IPS-11a (cell line): ENCODE results near the gene SLC25A13.
"Not testable (repeated sequence)": the region's sequence is repeated elsewhere in the genome, so short reads cannot be mapped to it uniquely, and the experiment has no call there.

Source experiments
- H3K4me3 ChIP-seq: one replicate; pipeline ENCODE4 v1.5.1; 2013; ENCODE audit warnings: low read depth, low read length, control low read depth

SLC25A13 gene, protein sequence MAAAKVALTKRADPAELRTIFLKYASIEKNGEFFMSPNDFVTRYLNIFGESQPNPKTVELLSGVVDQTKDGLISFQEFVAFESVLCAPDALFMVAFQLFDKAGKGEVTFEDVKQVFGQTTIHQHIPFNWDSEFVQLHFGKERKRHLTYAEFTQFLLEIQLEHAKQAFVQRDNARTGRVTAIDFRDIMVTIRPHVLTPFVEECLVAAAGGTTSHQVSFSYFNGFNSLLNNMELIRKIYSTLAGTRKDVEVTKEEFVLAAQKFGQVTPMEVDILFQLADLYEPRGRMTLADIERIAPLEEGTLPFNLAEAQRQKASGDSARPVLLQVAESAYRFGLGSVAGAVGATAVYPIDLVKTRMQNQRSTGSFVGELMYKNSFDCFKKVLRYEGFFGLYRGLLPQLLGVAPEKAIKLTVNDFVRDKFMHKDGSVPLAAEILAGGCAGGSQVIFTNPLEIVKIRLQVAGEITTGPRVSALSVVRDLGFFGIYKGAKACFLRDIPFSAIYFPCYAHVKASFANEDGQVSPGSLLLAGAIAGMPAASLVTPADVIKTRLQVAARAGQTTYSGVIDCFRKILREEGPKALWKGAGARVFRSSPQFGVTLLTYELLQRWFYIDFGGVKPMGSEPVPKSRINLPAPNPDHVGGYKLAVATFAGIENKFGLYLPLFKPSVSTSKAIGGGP

DNA sequence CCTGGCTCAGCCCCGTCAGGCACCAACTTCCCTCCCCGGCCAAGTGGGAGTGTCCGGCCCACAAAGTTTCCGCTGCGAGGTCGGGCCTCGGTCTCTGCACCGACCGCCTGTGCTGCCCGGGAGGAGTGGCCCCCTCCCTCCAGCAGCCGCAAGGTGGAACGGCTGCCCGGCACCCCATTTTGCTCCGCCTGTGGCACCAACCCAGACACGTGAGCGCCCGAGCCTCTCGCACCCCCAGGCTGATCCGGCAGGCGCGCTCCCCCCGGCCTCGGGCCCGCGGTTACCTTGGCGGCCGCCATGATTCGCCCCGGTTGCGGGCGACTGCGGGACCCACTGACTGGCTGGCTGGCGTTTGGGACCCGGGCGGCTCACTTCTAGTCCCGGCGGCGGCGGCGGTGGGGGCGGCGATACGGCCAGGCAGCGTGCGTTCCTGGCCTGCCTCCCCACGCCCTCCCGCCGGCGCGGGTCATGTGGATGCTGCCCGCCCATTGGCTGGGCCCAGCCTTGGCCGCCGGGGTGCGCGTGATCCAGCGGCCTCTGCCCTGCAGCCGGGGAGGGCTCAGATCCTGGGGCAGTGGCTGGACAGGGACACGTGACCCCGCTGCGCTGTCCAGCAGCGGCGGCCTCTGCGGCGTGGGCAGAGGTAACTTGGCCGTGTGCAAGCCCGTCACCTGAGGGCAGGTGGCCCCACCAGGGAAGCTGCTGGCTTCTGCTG is at the start of gene SLC25A13:
TSS of gene SLC25A13 (minus strand) at position 441 of the 715 bp plus-strand sequence. CDS start at position 299, 142 bp downstream.
- H3K4me3 ChIP-seq, result peak within 1 kb of the TSS; percentile 76

DNA sequence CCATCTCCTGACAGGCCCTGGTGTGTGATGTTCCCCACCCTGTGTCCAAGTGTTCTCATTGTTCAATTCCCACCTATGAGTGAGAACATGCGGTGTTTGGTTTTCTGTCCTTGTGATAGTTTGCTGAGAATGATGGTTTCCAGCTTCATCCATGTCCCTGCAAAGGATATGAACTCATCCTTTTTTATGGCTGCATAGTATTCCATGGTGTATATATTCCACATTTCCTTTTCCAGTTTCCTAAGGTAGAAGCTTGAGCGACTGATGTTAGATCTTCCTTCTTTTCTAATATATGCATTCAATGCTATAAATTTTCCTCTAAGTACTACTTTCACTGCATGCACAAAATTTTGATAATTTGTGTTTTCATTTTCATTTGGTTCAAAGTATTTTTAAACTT is 44.0 kb upstream of the SLC25A13 start:
- not testable (repeated sequence) for H3K4me3 ChIP-seq

DNA sequence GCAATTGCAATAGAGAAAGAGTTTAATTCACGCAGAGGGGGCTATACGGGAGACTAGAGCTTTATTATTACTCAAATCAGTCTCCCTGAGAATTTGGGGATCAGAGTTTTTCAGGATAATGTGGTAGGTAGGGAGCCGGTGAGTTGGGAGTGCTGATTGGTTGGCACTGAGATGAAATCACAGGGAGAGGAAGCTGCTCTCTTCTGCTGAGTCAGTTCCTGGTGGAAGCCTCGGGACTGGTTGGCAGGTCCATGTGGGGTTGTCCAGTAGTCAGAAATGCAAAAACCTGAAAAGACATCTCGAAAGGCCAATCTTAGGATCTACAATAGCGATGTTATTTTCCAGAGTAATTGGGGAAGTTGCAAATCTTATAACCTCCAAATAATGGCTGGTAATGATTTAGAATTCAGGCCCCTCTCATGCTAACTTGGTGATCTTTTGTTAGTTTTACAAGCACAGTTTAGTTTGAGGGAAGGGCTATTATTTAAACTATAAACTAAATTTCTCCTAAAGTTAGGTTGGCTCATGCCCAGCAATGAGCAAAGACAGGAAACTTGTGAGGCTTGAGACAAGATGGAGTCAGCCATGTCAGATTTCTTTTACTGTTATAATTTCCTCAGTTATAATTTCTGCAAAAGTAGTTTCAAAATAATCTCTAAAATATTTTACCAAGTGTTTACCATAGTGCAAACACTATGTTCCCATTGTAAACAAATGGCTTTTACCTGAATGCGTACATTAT is 39.4 kb upstream of the SLC25A13 start:
- no peak overlapping the region for H3K4me3 ChIP-seq

DNA sequence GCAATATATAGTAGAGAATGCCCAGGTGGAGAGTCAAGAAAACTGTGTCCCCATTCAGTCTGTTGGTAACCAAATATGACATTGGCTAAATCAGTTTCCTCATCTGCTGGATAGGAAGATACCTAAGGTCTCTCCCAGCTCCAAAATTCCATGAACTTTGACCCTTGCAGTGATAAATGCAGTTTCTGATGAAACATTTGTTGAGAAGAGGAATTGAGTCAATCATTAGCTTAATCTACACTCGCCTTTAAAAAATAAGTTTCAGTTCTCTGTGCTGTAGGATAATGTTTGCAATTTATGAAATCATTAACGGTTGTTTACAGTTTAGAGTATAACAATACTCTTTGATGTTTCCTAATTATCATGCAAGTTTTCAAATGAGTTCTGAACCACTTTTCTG is 38.0 kb upstream of the SLC25A13 start:
- no peak overlapping the region for H3K4me3 ChIP-seq

DNA sequence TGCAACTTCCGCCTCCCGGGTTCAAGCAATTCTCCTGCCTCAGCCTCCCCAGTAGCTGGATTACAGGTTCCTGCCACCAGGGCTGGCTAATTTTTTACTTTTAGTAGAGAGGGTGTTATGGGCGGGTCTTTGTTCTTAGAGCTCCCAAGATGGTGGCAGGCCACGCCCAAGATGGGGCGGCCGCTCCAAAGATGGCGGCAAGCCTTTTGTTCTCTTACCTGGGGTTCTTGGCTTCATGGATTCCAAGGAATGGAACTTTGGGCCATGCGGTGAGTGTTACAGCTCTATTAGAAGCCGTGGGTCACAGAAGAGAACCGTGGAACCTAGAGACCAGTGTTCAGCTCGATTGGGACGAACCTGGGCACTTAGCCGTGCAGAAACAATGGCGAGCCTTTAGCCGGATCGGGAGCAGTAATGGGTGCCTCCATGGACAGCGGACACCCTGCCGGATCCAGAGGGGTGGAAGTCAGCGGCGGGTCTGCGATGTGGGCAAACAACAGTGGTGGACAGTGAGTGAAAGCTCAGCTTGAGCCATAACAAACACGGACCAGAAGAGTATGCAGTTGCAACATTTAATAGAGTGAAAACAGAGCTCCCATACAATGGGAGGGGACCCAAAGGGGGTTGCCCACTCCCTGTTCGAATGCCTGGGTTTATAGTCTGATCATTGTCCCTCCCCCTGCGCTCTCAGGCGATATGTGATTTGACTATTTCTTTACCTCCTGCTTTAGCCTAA is 36.5 kb upstream of the SLC25A13 start:
- H3K4me3 ChIP-seq, result not testable (repeated sequence)

DNA sequence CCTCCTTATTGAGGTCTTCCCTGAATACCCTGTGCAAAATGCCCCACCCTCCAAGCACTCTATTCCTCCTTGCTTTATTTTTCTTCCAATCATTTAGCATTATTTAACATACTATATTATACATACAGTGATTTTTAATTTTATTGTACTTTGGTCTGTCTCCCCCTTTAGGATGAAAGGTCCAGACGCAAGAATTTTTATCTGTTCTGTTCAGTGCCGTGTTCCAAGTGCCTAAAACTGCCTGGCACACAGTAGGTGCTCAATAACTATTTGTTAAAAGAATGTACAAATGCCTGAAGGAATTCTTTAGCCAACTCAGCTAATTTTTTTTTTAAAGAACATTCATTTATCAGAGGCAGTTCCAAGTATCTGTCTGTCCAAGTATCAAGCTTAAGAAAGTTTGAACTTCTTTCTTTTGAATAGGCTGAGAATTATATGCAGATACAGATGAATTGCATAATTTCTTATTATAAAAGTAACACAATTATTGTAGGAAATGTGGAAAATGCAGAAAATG is 34.1 kb upstream of the SLC25A13 start:
- no peak overlapping the region for H3K4me3 ChIP-seq

DNA sequence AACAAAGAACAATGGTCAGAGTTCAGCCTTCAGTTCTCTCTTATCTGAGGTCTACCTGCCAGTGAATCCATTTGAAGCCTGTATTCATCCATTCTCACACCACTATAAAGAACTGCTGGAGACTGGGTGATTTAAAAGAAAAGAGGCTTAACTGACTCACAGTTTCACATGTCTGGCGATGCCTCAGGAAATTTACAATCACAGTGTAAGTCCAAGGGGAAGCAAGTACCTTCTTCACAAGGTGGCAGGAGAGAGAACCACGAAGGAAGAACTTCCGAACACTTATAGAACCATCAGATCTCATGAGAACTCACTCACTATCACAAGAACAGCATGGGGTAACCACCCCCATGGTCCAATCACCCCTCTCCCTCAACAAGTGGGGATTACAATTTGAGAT is 33.0 kb upstream of the SLC25A13 start:
- H3K4me3 ChIP-seq, result no peak overlapping the region

DNA sequence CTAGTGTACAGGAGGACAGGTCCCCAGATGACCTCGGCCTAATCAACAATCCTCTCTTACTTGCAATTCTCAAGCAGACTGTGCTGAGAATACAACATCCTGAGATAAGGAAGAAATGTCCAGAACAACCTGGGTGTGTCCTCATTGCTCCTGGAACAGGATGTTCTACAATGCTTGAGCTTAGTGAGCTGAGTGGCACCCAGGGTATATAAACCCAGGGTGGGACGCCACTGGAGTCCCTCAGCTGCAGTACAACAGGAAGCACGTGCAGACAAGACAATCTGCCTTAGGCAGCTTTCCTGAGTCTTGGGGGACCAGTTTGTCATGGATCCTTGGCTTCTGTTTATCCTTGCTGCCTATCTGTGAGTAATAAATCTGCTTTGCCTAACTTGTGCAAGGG is 27.7 kb upstream of the SLC25A13 start:
- no peak overlapping the region for H3K4me3 ChIP-seq

DNA sequence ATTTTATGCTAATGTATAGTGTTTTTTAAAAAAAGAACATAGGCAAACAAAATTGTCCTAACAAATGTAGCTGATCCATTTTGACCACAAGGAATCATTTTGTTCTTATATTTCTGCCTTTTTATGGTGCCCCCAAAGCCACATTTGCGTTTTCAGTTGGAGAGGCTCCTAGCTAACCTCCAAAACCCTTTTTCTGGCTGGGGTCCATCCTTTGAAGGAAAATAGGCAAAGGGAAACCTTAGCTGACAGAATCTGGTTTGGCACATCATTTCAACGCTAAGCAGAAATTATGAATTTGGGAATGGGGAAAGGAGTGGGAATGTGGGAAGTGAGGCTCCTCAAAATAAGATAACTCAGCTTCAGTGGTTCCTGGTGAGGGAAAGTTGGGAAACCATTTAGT is 25.6 kb upstream of the SLC25A13 start:
- H3K4me3 ChIP-seq, result no peak overlapping the region

DNA sequence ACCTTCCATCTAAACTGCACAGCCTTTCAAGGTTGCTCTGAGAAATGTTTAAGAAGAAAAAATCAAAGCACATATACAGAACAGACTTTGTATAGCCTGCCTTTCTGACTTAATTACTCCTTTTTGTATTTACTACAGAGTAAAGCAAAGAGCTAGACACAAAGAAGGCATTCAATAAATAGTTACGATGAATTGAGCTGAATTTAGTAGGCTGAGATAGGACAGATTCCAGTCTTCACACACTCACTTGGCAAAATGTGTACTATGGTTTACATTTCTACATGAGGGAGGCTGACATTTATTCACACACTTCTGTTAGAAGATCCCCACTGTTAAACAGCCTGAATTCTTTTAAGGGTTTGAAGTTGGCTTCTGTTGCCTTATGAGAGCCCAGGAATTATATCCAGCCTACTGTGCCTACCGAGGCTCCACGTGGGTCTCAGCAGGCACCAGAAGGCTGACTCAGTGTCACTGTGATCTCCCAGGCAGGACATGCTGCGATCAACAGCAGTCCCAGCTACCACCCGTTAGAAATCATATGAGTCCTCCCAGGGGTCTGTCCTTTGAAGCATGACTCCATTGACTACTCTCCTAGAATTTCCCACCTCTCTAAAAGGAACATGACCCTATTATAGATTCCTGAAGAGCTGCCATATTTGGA is 24.5 kb upstream of the SLC25A13 start:
- H3K4me3 ChIP-seq, result no peak overlapping the region

DNA sequence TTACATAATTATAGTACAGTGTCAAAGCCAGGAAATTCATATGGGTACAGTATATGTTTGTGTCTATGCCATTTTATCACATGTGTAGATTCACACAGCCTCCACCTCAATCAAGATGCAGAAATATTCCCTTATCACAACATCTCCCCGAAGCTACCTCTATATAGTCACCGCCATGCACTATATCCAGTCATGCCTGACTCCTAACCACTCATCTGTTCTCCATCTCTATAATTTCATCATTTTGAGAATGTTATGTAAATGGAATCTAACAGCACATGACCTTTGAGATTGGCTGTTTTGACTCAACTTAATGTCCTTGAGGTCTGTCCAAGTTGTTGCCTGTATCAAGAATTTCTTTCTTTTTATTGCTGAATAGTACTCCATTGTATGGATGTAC is 22.3 kb upstream of the SLC25A13 start:
- H3K4me3 ChIP-seq, result no peak overlapping the region

DNA sequence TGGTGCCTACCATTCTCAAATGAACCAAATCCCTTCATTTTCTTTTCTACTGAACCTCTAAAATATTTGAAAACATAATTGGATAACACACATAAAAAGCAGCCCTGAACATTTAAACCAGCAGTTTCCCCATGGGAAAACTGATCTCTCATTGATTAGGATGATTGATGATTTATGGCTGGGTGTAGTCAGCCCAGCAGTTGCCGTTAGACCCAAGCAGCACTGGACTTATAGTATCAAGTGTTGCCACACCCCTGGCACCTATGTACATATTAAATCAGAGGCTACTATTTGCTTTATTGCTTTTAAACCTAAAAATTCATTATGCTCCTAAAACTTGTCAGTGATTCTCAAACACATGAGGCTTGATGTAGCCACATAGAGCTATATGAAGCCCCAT is 20.2 kb upstream of the SLC25A13 start:
- no peak overlapping the region for H3K4me3 ChIP-seq

DNA sequence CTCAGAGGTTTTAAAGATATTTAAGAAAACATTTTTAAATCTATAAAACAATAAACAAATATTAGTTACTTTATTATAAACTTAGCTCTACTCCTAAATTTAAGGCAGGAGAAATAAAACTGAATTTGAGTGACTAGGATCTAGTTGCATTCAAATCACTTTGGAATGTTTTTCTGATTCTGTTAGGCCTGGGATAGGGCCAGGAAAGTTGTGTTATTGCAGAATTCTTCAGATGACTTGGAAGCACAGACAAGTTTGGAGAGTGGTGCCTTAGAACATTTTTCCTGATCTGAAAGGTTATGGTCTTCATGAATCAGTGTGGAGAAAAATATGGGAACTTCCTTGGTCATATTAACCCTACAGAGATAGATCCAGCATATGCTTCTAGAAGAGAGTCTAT is 15.6 kb upstream of the SLC25A13 start:
- no peak overlapping the region for H3K4me3 ChIP-seq

DNA sequence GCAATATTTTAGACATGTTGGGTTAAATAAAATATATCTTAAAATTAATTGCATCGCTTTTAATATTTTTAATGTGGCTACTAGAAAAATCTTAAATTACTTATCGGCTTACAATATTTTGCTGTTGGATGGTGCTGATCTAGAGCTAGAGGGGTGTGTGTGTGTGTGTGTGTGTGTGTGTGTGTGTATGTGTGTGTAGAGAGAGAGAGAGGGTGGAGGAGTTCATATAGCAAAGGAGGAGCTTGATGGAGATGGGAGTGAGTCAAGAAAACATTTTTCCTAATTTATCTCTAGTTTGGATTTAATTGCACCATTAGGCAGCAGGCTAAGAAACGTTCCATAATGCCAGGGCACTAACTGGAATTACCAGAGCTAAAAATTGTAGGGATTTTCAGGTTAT is 10.4 kb upstream of the SLC25A13 start:
- H3K4me3 ChIP-seq, result no peak overlapping the region

DNA sequence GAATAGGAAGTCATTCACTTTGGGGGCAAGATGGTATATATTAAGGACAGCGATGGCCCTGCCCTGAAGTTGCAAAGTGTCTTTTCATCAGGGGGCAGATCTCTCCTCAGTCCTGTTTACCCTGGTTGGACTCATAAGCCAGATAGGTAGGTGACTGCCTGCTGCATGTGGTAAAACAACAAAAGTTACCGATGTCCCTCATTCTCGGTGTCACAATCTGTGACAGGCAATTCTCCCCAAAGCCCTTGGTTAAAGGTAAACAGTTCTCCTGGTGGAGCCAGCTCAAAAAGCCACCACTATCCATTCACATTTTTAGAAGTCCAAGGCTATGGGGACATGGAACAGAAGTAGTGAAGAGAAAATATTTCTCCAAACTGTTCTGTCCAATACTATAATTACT is 9.9 kb upstream of the SLC25A13 start:
- H3K4me3 ChIP-seq, result no peak overlapping the region

DNA sequence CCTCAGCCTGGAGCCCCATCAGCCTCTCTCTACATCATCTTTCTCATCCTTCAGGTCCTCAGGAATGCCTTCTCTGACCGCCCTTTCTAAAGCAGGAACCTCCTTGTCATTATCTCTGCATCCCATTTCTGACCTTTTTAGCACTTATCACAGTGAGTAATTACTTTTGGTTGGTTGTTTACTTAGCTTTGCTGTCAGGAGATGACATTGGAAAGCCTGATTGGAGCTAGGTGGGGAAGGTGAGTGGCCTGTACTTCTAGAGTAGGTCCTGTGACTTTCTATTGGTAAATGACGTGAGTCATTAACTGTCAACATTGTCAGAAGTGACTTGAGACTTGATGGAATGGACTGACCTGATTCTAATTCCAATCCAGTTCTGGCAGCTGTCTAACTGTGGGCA is 9.3 kb upstream of the SLC25A13 start:
- no peak overlapping the region for H3K4me3 ChIP-seq

DNA sequence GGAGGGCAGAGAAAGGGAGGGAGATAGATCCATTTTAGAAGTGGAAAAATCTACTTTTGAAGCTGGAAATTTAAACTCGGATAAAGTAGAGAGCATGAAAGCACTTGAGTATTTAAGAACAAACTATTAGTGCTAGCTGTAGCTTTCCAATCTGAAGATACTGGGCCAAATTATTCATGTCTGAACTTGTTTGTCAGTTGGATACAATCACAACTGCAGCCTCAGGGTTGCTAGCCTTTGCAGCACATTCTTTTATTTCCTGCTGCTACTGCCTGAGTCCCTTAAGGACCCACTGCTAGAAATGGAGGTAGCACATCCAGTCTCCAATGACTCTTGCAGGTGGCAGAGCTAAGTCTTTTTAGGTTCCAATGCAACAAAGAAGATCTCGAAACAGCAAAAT is 8.3 kb upstream of the SLC25A13 start:
- no peak overlapping the region for H3K4me3 ChIP-seq

DNA sequence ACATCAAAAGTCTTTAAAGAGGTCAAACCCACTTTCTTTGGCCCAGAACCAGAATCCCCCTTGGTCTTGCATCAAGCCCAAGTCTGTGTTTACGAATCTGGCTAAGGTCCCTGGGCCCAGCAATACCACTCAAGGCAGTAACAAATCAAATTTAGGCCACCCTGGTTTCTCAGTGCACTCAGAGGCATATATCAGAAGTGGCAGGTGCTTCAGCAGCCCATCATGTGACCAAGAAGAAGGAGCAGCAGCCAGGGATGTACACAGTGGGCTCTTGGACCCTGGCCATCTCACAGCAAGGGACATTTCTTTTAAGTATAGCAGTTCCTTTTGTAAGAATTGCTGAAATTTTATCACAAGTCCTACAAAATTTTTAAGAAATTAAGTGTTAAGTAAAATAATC is 7.3 kb upstream of the SLC25A13 start:
- no peak overlapping the region for H3K4me3 ChIP-seq

DNA sequence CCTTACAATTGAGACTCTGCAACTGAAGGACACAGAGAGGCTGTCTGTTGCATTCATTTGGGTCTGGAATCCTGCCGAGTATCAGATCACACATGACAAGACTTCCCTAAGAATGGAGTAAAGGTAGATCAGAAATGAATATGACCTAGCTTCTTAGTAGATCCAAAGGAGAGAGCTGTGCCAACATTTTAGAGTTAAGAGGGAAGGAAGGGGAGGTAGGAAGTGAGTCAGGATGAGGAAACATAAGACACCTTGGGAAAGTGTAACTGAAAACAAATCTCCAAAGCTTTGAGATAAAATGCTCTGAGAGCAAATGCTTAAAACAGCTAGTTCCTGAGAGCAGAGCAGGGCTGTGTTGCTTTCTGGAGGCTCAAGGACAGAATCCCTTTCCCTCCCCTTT is 6.1 kb upstream of the SLC25A13 start:
- no peak overlapping the region for H3K4me3 ChIP-seq

DNA sequence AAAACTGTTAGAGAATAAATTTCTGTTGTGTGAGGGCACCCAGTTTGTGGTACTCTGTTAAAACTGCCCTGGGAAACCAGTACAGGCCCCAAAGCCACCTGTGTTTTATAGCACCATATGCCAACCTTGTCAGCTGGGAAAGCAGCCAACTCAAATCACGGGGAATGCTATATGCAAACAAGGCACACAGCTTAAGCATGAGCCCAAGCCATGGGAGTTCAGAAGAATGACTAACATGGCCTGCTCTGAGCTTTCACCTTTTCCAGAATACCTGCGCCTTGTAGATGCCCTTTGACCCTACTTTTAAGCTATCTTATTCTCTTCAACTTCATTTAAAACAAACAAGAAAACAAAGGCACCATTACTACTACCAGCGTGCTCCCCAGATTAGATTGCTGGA is 5.5 kb upstream of the SLC25A13 start:
- H3K4me3 ChIP-seq, result no peak overlapping the region
